ENCODE data around the gene PNN.

GRCh38 chr14:39229601-39230110 is 54.6 kb downstream of the PNN start:
- TF ChIP-seq POLR2A (IDR thresholded peaks at IDR 0.05; ENCODE audit: low read length), result no peak
- no peak for TF ChIP-seq GATA1 (IDR thresholded peaks at IDR 0.05; ENCODE audit: low read depth, low read length)

Measured in erythroblast (primary cell).